Fibroblast of the aortic adventitia (primary cell): ENCODE results near the gene TOGARAM2. TPM values are rescaled to one million over a fixed set of nuclear protein-coding genes. Genes with fewer than 3 reads are reported as not detected.

Experiments
- DNase-seq: peaks from one replicate; pipeline ENCODE4 v3.0.0-alpha.2; 2010; ENCODE audit warnings: low read depth
- H3K4me3 ChIP-seq: 2 replicates; pipeline ENCODE4 v1.5.1; 2011; ENCODE audit warnings: low read depth, mild to moderate bottlenecking, control low read depth, low read length, moderate library complexity
- CTCF ChIP-seq: IDR thresholded peaks from 2 replicates; pipeline ENCODE4 v1.5.1; 2011; ENCODE audit warnings: mild to moderate bottlenecking, low read length, control low read depth, inconsistent platforms; ENCODE audit not compliant: insufficient read depth
- total RNA-seq: library from RNA; depleted of rRNA; stranded (reverse); fragments of >200 nt; gene quantifications from 2 replicates; pipeline ENCODE4 v1.2.3, GENCODE V29; 2012; ENCODE audit warnings: low replicate concordance

Gene TOGARAM2
- total RNA-seq, 1 donor = under 0.01 TPM

GRCh38 chr2:29031046-29031445 lies 49.9 kb downstream of the TOGARAM2 start:
- no peak for DNase-seq
- TF ChIP-seq CTCF = no peak
- no peak overlapping the region for H3K4me3 ChIP-seq

- no peak for DNase-seq
- no peak overlapping the region for H3K4me3 ChIP-seq
- TF ChIP-seq CTCF = no peak
Observed at GRCh38 chr2:29032189-29032588, 51.1 kb downstream of the TOGARAM2 start.

- TF ChIP-seq CTCF = no peak
- peak; percentile 49 for DNase-seq
- H3K4me3 ChIP-seq = no peak overlapping the region
Observed at GRCh38 chr2:29033172-29033571, 52.1 kb downstream of the TOGARAM2 start.

- TF ChIP-seq CTCF = no peak
- DNase-seq = peak; percentile 21
- H3K4me3 ChIP-seq = no peak overlapping the region
Observed at GRCh38 chr2:29033656-29034055, 52.6 kb downstream of the TOGARAM2 start.

- TF ChIP-seq CTCF = no peak
- no peak for DNase-seq
- no peak overlapping the region for H3K4me3 ChIP-seq
Observed at GRCh38 chr2:29035016-29035745, 54.1 kb downstream of the TOGARAM2 start.

- DNase-seq = peak; percentile 63
- no peak for TF ChIP-seq CTCF
Observed at GRCh38 chr2:29039718-29040480, 58.8 kb downstream of the TOGARAM2 start.

GRCh38 chr2:29040552-29040951 lies 59.5 kb downstream of the TOGARAM2 start:
- no peak for TF ChIP-seq CTCF
- no peak overlapping the region for H3K4me3 ChIP-seq
- DNase-seq = no peak

More at GRCh38 chr2:29039718-29040480, 58.8 kb downstream of the TOGARAM2 start:
- no peak overlapping the region for H3K4me3 ChIP-seq
